Ovary (tissue), 3 donors: ENCODE data around the gene SMIM23.

Experiments used
- CTCF ChIP-seq, 3 donors: fragments of 450-650 bp in 2 of 3; fragments of 200-600 bp in 1 of 3; IDR thresholded peaks; one replicate each; pipeline versions ENCODE4 v1.5.1 to v1.8.0; 2016 to 2022; ENCODE audit warnings: antibody characterized with exemption in 3 of 3, mild to moderate bottlenecking in 1 of 3
- EP300 ChIP-seq: sonication (generic); formaldehyde crosslinking; IDR thresholded peaks from one replicate; pipeline ENCODE4 v1.6.1; 2017; ENCODE audit warnings: antibody characterized with exemption
- POLR2A ChIP-seq: fragments of 450-650 bp; IDR thresholded peaks from one replicate; pipeline ENCODE4 v1.6.1; 2017; ENCODE audit warnings: antibody characterized with exemption, mild to moderate bottlenecking, moderate library complexity
- donor health status: DM: no; HTN: no; CAD: no.

- no peak for TF ChIP-seq CTCF (IDR thresholded peaks at IDR 0.05)
- TF ChIP-seq EP300 = no peak
- no peak for TF ChIP-seq POLR2A
These were observed 16.2 kb downstream of the SMIM23 start for GRCh38 chr5:171801839-171802238.
